DMS153 treated with DMSO at 0.1 percent for 48 hours (cell line): ENCODE data around the gene CLEC3B.
A peak's percentile ranks its signal among the peaks of the same experiment; 100 is the strongest.
"Not testable (repeated sequence)": the region's sequence is repeated elsewhere in the genome, so short reads cannot be mapped to it uniquely, and the experiment has no call there.

ENCODE experiments used
- DNase-seq: peaks from one replicate; lab custom pipeline; 2025; ENCODE audit not compliant: unreplicated experiment; lab: John Stamatoyannopoulos, UW

Gene CLEC3B

DNA sequence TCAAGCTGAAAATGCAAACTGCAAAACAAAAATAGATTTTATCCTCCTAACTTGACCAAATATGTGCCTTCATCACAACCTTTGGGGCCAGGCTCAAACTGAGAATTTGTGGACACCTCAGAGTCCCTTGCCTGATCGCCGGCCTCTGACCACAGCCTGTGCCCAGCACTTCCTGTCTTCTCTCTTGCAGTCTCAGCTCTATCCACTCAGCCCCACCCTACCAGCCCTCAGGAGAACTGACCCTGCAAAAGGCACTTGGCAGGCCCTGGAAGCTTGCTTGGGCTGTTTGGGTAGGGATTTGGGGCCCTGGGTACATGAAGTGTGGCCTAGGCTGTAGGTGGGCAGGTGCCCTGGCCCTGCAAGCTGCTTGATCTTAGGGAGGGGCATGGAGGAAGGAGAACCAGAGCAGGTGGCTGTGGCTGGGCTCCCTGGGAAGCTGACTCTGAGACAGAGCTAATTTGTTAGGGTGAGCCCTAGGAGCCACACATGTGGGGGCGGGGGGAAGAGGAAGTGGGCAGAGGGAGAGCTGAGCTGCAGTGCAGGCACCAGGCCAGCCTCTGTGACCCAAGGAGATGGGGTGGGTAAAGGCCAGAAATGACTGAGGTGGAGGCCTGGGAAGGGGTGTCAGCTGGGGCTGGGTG, 8.6 kb downstream of the CLEC3B start:
- DNase-seq: no peak

DNA sequence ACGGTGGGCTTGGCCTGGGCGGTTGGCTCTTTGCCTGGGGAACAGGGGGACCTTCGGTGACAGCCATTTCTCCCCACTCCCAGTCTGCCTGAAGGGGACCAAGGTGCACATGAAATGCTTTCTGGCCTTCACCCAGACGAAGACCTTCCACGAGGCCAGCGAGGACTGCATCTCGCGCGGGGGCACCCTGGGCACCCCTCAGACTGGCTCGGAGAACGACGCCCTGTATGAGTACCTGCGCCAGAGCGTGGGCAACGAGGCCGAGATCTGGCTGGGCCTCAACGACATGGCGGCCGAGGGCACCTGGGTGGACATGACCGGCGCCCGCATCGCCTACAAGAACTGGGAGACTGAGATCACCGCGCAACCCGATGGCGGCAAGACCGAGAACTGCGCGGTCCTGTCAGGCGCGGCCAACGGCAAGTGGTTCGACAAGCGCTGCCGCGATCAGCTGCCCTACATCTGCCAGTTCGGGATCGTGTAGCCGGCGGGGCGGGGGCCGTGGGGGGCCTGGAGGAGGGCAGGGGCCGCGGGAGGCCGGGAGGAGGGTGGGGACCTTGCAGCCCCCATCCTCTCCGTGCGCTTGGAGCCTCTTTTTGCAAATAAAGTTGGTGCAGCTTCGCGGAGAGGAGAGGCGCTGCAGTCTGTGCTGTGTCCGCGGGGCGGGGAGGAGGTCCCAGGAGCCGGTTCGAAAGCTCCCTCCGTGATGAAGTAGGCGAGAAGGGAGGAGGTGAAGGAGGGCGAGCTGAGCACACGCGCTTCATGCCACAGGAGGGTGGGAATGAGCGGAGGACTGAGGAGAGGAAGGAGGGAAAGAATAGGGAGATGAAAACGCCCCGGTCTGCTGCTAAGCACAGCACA, 9.6 kb downstream of the CLEC3B start:
- DNase-seq: no peak

DNA sequence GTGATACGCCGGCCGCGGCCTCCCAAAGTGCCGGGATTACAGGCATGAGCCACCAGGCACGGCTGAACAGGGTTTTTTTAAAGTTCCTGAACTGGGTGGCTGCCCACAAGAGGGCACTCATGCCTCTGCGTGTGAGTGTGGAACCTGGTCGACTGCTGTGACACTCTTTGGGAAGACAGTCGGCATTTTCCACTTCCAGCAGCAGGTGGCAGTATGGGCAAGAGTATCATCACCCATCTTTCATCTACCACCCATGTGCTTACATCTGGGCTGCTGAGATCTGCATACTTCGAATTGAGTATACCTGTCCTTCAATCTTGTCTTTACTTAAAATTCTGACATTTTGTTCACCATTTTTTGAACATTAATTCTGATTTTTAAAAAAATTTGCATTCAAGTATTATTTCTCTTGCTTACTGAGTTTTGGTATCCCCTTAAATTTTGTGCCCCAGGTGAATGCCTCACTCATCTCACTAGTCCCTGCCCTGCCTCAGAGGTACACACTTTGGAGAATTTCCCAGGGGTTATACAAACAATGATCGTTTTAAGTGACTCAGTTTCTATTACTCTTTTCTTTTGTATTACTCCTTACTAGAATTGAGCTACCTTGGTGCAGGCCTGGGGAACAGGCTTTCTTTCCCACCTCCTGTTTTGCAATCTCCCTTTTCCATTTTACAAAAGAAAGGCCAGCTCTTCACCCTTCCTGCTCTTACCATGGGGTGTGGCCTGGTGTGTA, 11.8 kb downstream of the CLEC3B start:
- peak; percentile 16 for DNase-seq

DNA sequence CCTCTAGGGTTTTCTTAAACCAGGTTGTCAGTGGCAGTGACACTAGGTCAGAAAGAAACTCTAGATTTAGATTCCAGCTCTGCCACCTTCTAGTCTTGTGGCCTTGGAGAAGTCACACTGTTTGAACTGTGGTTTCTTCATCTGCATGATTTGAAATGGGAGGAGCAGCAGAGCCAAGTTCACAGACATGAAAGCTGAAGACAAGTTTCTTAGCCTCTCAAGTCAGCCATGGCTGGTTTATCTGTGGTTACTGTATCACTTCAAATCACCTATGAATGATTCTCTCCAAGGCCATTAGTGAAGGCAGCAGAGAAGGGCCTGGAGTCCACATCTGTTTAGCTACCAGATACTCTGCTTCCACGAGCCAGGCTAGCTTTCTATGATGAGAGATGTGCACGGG, 15.6 kb downstream of the CLEC3B start:
- DNase-seq: no peak

DNA sequence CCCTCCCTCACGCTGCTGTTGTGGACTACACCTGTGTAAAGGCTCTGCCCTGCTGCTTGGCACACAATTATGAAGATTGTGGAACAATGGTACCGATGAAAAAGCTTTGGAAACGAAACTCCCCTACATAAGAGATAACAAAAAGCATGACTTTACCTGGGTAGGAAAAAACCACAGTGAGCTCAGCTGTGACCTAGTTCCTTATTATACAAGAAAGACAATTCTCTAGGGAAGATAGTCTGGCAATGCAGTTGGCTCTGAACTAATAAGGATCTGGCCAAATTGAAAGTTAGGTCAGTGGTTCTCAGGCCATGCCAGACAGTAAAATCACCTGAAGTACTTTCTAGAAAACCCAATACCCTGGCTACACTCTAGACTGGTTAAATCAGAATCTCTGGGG, 16.1 kb downstream of the CLEC3B start:
- no peak for DNase-seq

DNA sequence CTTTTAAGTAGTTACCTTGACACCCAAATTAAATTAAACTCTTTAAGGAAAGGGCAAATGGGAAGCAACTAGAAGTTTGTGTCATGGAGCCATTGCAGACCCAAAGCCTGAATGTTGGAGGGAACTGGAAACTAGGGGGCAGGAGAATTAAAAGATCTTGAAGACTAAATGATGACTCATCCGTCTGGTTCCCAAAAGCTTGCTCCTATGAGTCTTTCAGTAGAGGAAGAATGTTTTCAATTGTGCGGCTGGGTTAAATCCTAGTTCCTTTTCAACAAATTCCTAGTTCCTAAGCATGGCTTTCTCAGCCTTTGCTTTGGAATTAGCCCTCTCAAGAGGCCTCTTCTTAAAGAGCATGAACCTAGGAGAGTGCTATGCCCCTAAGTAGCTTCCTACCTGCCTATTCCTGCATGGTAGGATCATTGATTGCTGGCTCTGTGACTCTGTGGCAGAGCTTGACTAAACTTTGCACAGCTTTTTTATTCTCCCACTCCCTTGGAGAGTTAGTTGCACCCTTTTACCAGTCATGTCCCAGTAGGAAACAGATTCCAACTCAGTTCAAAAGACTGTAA, 17.7 kb downstream of the CLEC3B start:
- no peak for DNase-seq

DNA sequence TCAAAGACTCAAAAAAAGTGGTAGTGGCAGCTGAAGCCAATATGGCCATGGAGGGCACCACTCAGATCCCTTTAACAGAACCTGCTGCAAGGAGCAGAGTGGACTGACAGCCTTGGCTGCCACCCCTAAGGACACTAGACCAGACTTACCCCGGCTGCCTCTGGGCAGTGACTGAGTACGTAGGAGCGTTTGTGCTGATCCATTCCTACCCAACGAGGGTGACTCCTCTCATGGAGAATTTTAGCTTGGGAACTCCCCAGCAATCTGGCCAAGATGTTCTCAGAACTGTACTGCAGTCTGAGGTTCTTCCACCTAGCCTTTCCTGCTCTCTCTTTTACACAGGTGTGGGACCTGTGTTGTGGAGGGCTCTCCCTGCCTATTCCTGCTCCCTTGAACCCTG, 22.1 kb downstream of the CLEC3B start:
- DNase-seq: no peak

DNA sequence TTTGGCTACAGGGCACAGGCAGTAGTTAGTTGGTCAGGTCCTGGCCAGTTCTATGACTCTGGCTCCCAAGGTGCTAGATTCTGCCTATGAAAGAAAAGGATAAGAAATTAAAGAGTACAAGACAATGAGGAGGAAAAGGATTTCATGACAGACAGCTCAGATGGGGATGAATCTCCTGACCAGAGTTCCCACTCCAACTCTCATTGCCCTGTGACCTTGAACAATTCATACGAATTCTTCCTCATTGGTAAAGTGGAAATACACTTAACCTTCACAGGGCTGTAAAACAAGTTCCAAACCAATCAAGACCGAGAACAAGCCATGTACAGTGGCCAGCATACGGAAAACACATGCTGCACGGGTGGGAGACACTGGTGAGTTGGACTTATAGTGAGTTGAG, 23.7 kb downstream of the CLEC3B start:
- DNase-seq: no peak

DNA sequence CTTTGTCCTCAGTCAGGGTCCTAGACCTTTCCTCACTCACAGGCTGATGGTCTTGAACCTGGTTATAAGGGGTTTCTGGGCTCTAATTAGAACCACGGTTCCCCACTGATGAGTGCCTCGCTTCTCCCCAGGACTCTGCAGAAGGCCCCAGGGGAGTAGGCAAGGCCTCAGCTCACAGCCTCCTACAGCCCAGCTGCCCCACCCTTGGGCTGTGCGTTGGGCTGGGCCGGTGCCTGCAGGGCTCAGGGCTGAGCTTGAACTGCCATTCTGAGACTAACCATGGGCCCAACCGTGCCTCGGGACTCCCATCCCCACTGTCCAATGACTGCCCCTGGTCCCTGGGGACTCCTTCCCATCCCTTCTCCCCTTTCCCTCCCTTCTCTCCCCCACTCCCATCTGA, 25.6 kb downstream of the CLEC3B start:
- no peak for DNase-seq

DNA sequence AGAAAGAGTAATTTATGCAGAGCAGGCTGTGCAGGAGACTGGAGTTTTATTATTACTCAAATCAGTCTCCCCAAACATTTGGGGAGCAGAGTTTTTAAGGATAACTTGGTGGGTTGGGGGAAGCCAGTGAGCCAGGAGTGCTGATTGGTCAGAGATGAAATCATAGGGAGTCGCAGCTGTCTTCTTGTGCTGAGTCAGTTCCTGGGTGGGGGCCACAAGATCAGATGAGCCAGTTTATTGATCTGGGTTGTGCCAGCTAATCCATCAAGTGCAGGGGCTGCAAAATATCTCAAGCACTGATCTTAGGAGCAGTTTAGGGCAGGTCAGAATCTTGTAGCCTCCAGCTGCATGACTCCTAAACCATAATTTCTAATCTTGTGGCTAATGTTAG, 27.7 kb downstream of the CLEC3B start:
- not testable (repeated sequence) for DNase-seq

DNA sequence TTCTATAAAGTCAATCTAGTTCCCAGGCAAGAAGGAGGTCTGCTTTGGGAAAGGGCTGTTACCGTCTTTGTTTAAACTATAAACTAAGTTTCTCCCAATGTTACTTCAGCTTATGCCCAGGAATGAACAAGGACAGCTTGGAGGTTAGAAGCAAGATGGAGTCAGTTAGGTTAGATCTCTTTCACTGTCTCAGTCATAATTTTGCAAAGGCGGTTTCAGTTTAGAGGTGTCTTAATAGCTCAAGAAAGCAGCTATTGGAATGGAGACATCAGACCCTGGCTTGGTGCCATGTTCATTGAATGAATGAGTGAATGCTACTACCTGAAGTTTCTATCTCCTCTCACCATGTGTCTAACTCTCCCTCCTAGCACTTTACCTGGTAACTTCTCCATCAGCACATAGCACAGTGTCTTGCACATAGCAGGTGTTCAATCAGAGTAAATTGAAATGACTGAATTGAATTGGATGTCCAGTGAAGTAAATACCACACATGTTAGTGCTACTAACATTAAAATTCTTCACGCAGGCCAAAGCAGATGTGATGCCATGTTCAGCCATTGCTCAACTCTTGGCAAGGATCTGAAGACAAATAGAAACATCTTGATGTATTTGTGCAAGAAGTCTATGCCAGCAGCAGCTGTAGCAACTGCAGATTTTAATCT, 28.2 kb downstream of the CLEC3B start:
- DNase-seq: no peak

DNA sequence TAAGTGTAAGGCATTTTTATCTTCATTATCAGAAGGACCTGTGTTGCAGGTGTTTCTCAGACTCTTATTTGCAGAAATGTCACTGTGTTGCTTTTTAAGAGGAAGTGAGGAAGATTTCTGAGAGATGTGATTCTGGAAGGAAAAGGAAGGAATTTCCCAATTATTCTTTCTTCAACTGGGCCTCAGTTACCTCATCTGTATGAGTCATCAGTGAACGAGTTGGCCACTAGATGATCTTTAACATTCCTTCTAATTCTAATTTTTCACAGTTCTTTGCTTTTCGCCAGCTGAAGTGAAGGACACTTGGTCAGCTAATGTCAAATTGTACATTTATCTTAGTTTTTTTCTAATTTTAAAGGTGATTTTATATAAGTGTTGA, 28.9 kb downstream of the CLEC3B start:
- no peak for DNase-seq

DNA sequence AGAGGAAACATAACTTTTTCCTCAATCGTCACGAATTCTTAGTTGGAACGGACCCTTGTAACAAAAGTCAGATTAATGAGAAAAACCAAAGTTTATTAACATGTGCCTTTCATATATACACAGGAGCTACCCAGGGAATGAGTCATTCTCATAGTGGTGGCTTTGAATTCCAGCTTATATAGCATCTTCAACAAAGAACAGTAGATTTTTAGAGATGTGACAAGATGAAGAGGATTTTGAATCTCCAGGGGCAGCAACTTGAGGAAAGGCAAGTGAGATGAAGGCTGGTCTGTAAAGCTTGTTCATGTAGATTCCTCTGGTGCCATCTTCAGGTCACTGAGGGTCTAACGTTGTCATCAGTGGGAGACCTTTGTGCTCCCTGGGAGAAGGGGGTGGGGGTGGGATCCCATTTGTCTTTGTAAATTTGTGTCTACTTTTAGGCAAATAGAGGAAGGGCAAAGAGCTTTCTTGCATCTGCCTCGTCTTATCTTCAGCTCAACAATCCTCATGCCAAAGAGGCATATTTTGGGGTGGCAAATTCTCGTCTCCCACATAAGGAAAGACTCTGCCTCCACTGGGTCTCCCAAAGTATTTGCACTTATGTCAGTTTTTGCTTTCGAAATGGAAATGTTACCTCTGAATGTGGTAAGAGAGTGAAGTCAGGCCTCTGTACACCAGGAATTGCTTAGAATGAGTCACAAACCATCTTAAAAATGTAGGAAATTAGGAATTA, 29.5 kb downstream of the CLEC3B start:
- DNase-seq: no peak

DNA sequence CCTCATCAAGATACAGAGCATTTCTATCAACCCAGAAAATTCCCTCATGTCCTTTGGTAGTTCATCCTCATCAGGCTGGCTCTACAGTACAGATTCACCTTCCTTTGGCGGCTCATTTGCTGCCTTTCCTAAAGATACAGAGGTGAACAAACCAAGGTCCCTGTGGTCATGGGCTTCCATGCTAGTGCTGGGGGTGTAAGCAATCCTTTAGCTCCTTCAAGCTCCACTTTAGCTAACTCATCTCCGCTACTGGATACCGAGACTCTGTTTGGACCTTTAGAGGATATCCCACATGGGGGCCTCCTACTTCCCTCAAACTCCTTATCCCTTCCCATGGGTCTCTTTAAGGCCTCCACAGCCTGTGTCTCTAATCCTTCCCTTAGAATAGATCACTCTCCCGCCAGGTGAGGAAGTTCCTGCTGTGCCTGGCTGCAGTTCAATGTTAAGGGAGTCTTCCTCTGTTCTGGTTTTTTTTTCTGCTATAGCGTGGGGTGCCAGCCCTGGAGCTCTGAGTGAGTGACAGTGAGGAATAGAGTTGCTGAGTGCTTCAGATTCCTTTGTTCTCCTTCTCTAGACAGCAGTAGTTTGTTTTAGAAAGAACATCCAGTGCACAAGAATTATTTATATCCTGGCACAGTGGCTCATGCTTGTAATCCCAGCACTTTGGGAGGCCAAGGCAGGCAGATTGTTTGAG, 30.7 kb downstream of the CLEC3B start:
- no peak for DNase-seq

DNA sequence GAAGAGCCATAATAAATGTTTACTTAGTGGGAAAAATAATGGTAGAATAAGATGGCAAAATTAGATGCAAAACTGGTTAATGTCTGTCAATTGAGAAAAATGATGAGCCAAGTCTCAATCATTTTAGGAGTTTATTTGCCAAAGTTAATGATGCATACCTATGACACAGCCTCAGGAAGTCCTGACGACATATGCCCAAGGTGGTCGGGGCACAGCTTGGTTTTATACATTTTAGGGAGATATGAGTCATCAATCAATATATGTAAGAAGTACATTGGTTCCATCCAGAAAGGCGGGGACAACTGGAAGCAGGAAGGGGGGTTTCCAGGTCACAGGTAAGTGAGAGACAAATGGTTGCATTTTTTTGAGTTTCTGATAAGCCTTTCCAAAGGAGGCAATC, 31.5 kb downstream of the CLEC3B start:
- no peak for DNase-seq

DNA sequence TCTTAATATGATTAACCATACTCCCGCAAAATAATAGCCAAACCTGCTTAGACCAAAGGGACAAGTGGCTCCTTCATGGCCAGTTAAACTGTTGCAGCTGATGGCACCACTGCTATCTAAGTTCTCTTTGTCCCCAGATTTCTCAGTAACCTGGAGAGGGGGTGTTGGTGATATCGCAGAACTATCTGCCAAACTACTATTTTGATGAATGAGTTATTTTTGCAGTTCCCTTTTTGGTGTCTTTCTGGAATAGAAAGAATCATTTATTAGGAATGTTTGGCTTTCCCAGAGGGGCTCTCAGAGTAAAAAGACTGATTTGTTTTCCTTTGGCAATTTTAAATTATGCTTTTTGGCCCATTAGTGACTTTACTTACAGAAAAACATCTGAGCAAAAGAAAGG, 33.0 kb downstream of the CLEC3B start:
- DNase-seq: no peak

DNA sequence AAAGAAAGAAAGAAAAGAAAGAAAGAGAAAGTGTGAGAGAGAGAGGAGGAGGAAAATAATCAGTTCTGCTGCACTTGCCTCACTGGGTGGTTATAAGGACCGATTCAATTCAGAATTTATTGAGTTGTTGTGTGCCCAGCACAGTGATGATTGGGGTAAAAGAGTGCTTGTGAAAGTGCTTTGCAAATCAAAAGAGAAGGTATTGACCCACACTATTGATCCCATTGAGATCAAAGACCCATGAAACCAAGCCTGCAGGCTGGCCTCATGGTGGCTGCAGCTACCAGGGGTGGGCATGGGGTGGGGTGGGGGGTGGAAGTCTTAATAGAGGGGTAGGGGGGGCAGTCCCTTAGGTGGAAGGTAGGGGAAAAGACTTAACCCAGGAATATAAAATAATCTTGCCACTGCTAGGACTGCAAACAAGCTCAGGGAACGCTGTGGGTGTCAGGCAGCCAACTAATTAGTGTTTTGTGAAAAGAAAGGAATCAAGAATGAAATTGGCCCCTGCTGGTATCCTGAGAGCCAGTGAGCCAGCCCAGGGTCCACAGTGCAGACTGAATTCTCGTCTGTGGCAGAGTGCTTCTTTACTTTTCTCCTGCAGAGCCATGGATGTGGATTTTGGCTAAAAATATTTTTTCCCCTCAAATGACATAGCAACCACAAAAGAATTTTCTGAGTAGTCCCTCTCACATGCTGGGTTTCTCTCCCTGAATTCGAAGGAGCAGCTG, 34.2 kb downstream of the CLEC3B start:
- no peak for DNase-seq

DNA sequence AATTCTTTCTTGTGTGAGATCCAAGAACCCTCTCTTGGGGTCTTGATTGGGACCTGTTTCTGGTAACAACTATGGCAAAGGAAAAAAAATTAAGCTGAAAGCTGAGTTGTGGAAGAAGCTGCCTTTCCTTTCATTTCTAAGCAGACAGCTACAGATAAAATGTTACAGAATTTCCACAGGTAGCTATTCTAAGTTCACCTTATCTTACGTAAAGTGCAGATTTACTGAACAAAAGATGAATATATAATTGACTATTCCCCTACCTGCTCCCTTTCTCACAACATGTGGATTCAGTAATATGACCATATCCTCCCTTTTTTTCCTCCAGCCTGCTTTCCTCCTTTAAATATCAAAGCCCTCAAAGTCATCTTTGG, 36.6 kb downstream of the CLEC3B start:
- no peak for DNase-seq
